GM21619 (cell line): ENCODE data around the gene GHDC.

Experiments used
- ATAC-seq: cut with Tn5 transposase; IDR thresholded peaks from one replicate; pipeline ENCODE4 v1.9.1; 2021; ENCODE audit not compliant: unreplicated experiment

GHDC gene

DNA sequence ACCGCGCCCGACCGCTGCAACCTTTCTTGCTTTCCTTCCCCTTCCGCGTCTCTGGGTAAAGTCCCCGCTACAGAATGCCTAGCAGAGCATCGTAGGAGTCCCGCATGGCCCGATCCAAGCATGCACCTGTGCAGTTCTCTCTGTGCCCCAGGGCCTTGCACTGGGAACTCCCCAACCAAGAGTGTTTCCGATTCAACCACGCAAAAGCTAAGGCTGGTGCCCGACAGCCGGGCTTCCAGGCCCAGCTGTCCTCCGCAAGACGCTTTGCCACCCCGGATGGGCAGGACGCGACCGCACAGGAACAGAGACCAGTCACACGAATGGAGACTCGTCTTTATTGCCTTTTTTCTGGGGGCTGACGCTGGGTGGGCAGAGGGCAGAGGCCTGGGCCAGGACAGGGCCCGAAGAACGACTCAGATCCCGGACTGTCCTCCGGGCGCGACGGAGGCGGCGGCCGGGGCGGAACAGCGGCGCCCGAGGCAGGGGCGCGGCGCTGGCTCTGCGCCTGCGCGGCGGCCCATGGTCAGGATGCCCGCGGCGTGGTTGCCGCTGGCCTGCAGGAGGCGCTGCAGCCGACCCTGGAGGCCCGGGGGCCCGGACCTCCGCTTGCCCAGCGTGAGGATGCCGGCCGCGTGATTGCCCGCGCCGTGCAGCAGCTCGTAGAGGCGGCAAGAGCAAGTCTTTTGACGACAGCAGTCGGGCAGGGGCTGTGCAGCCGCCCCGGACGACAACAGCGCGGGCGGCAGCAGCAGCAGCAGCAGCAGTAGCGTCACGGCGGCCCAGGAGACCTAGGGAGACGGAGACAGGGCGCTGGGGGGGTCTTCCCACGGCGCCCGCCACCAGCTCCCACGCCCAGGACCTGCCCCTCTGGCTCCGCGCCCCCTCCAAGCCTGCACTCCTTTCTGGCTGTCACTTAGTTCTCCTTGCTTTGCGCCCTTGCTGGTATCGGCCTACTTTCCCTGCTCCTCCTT lies 10.3 kb downstream of the GHDC start:
- peak; percentile 60 for ATAC-seq

DNA sequence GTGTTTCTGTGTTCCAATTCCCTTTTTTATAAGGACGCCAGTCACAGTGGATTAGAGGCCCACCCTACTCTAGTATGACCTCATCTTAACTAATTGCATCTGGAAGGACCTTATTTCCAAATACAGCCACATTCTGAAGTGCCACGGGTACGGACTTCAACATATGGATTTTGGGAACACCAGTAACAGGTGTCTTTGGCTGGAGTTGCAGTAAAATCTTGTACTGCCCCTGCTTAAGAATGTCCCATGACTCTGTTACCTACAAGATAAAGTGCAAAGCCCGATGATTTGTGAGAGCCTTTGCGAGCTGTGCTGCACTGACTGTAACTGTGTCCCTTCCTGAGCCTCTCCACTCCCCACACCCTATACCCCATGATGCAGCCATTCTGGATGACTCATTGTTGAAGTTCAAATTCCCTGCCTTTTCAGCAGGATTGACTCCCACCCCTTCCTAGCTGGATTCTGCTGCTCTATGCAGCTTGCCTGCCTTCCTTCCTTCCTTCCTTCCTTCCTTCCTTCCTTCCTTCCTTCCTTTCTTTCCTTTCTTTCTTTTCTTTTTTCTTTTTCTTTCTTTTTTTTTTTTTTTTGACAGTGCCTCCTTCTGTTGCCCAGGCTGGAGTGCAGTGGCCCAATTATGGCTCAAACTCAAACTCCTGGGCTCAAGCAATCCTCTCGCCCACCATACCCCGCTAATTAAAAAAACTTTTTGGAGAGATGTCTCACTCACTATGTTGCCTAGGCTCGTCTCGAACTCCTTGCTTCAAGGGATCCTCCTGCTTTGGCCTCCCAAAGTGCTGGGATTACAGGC lies 11.2 kb downstream of the GHDC start:
- no peak for ATAC-seq

DNA sequence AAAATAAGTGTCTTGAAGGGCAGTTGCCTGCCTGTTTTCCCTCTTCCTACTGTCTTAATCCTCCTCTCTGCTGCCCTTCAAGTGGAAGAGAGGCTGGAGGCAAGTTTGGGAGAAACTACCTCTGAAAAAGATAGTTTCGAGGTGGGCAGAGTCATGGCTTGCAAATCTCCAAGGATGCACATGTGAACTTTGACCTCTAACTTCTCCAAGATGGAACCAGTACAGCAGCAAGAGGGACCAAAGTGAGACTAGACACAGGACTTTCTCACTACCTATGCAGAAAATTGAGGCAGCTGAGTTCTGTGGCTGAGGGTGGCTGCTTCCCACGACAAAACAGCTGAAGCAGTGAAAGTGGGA lies 12.5 kb downstream of the GHDC start:
- no peak for ATAC-seq

DNA sequence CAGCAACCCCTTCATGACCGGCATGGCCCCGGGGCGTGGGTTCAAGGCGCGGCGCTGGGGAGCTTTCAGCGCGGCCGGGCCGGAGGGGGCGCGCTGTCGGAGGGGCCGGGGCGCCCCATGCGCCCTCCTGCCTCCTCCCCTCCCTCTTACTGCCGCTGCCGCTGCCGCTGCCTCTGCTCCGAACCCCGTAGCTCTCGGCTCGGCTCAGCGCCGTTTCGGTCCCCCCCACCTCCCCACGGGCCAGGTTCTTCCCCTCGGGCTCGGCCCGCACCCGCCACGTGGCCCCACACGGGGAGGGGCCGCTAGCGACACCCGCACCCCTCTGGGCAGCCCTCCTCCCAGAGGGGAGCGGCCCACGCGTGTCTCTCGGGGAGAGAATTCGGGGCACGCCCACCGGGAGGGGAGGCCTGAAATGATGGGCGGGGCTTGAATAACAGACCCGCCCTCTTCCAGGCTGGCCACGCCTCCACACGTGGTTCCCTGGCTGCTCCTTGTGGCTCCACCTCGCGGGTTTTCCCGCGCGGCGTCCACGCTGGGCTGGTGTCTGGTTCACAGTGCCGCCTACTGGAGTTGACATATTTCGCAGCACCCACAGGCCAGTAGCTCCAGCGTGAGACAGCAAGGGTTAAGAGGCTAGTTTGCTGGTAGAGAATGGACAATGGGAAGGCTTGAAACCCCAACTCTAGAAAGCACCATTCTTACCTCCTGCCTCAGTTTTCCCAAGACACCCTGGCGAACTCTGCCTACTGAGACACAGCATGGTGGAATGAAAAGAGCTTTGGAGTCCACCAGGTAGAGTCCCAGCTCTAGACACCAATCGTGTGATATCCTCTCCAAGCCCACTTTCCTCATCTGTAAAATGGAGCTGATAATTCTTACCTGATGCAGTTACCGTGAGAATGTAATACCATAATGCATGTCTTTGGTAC lies 13.1 kb downstream of the GHDC start, which contains the start of gene KCNH4:
TSS of gene KCNH4 (minus strand) at position 221 of the 929 bp plus-strand sequence. CDS start at position 24, 197 bp downstream.
- ATAC-seq = no peak

DNA sequence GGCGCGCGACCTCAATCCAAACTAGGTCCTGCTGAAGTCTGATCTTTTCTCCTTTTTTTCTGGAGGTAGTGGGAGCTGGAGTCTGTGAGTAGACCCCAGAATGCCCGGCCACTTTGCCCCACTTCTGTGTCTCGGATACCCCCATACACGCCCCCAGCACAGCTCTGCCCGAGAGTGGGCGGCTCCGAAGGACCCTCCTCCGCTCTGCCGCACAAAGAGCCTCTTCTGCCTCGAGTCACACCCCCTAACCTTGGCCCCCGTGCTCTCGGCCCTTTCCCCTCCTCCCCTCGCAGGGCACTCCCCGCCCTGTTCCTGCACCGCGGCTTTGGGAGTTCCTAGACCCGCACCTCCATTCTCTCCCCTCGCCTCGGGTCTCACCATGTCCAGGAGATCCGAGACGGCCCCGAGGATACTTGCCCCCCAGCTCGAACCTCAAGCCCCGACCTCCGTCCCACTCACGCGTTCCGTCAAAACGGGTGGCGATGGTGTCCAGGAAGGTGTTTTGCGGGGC lies 13.8 kb downstream of the GHDC start:
- ATAC-seq = no peak

DNA sequence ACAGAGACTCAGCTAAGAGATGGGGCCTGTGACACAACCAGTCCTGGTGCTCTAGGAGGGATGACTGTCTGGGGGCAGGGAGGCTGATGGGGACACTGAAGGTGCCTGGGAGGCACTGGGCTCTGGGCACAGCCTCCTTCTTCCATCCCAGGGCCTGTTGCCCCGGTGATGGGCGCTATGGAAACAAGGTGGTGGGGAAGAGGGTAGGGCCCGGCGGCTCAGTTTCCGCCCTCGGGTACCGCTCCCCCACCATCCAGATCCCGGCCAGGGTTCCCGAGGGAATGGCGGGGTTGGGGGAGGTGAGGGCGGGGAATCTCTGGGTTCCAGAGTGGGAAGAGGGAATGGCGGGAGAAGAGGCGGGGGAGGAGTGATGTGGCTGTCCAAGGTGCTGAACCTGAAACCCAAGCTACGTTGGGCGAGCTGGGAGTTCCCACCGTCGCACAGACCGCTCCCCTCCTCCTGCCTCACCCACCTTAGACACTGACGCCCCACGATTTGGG lies 14.3 kb downstream of the GHDC start:
- no peak for ATAC-seq

DNA sequence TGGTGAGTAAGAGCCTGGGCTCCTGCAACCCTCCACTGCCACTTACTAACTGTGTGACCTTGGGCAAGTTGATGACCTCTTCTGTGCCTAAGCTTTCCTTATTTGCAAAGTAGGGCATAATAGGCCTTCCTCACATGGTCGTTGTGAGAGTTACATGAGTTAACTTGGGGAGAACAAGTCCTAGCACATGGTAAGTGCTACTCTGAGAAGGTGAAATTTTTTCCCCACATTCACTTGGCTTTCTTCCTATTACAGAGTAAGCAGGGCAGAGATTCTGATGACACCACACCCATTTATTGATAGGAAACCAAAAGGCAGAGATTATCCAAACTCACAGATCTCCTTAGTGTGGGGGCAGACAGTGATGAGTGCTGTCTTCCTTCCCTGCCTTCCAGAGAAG lies 15.0 kb downstream of the GHDC start:
- no peak for ATAC-seq

DNA sequence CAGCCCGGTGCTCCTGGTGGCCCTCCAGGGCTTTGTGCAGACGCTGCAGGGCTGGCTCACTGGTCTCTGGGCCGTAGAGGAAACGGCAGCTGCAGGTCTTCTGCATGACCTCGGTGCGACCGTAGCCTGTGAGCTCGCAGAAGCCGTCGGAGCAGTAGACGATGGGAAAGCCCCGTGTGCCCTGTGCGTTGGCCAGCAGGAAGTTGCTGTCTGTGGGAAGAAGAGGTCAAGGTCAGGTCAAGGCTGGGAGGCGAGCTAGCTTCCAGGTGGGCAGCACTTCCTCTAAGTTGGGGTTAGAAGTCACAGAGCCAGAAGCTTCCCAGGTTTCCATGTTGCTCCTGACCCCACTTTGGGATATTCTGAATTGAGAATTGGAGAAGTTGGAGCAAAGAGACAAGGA lies 15.5 kb downstream of the GHDC start:
- ATAC-seq = no peak

DNA sequence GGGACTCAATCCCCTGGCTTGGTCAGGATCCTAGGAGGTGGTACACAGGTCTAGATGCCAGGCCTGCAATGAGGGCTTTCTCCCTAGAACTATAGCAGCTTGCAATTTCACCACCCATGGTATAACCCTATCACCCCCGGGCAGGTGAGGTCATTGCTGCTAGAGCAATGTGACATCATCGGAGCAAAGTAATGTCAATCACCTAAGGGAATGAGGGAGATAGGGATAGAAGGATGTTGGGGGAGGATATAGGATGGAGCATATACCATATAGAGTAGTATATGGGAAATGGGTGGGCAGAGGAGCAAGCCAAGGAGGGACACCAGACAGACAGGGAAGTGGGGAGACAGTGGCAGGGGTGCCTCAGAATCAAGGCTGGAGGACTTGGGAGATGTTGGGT lies 16.6 kb downstream of the GHDC start:
- no peak for ATAC-seq

DNA sequence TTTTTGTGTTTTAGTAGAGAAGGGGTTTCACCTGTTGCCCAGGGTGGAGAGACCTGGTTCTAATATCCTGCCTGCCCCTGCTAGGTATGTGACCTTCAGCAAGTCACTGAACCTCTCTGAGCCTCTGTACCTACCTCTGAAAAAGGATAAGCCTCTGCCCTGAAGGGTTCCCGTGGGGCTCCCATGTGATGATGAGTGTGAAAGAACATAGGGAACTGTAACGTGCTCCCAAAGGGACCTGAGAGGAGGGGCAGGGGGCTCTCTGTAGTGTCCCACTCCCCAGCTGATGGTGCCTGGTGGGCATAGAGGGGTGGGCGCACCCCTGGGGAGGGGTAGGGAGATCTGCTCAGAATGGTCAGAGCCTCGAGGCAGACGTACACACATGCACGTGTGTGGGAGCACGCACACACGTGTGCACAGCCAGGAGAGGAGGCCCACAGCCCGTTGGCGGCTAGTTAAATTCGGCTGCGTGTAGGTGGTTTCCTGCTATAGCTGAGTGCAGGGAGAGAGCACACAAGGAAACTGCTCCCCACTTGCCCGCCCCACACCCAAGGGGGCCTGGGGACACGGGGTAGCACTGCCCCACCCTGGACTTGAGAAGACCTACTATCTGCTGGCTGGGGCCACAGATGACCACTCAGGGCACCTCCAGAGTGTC lies 20.0 kb downstream of the GHDC start:
- ATAC-seq = no peak

DNA sequence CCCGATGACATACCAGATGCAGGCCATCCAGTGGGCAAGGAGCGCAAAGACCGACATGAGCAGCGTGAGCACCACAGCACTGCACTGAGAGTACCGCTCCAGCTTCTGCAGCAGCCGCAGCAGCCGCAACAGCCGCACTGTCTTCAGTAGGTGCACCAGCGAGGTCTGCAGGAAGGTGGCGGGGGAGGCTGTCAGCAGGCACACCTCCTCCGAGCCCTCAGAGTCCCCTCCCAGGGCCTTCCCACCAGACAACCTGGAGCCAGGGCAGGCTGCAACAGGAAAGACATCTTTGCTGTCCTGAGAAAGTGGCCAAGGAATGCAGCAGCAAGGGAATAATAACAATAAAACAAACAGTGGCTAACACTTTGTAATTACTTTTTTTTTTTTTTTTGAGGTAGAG lies 22.5 kb downstream of the GHDC start:
- no peak for ATAC-seq

DNA sequence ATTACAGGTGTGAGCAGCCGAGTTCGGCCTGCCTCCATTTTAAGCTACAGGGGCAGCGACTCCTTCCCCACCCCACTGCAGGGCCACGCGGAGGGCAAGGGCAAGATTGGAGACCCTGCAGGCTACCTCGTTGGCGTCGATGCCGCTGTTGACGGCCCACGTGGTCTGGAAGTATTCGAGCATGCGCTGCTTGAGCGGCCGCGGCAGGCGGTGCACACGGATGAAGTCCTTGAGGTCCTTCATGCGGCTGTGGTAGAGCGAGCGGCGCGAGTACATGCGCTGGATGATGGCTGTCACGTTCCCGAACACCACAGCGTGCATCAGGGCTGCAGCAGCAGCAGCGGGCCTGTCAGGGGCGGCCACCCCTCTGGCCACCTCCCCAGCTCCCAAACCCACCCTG lies 24.9 kb downstream of the GHDC start:
- no peak for ATAC-seq

DNA sequence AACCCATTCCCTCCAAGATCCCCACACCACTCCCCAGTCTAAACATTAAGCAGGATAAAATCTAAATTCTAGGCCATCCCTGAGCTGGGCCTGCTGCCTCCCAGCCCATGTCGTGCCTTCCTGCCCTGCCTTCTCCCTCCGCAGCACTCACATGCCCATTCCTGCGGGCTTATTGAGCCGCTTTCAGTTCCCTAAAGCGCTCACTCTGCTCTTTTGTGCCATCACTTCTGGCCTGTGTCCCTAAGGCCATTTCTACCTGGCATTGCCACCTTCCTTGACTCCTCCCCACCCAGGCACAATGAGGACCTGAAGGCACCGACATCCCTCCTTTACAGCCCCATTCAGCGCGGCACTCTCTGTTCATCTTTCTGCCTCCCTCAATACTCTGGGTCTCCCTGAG lies 26.5 kb downstream of the GHDC start:
- ATAC-seq = no peak

DNA sequence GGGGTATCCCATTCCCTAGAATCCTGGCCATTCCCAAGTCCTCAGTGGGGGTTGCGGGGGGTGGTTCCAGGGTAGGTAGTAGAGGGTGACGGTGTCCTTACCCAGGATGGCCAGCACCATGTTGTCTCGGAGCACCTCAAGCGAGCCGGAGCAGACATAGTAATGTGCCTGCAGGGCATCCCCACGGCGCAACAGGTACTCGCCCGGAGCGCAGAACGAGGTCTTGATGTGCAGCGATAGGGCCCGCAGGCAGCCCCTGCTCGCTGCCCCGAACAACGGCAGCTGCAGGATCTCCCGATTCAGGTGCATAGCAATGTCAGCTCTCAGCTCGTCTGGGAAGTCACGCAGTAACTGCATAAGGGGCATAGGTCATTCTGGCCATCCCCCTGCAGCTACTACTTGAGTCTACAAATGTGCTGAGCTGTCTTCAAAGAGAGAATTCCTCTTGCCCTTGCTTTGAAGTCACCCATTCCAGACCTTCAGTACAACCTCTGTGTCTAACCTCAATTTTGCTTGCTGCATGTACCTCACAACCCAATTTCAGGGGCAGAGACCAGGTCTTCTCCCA lies 28.0 kb downstream of the GHDC start:
- ATAC-seq = no peak

DNA sequence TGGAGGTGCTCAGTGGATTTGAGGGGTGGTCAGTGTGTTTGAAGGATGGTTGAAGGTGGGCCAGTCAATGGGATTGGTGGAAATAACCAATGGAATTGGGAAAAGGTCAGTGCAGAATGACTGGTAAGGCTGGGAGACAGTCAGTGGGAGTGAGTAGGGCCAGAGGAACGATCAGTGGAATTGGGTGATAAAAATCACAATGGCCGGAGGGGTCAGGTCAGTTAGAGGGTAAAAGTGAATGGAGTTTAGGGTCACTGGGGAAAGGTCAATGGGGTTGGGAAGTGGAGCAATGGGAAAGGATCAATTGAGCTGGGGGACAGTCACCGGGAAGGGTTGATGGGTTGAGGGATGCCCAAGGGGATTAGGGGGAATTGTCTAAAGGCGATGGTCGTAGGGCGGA lies 28.5 kb downstream of the GHDC start:
- no peak for ATAC-seq

DNA sequence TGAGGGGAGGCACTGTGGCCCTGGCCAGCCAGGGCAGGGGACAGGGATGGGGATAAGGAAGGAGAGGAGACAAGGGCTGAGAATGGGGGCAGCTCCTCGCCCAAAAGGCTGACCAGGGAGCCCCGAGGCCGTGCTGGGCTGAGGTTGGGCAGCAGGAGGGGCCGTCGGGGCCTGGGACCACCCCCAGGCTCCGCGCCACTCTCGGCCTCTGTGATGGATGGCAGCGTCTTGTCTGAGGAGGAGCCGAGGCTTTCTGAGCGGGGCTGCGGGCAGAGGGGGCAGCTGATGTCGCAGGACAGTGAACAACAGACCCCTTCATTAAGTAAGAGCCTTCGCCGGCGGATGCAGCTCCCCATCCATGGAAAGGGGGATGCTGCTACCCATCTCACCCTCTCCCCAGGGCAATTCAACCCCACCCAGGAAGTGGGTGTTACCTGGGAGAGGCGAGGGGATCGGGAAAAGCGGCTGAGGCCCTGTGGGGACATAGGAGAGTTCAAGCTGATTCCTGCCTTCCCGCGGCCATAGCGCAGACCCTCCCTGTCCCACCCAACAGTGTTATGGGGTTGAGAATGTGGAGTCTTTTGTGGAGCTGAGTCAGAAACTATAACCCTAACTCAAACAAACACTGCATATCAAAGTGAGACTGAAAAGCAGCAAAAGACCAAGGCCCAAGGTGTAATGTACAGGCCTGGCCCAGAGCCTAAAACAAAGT lies 30.4 kb downstream of the GHDC start:
- no peak for ATAC-seq

DNA sequence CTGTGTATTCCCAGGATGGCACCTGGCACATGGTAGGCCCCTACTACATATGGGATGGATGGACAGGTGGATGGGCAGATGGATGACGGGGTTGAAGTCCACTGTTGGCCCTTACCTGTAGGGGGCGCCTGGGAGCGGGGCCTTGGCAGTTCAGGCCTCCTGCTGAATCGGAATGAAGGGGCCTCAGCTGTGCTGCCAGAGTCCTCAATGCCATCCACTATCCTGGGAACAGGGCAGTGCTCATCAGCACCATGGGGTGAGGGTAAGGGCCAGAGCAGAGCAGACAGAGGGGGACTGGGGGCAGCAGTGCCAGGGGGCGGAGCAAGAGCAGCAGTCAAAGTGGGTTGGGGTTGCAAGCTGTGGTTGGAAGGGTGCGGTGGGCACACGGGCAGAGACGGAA lies 31.2 kb downstream of the GHDC start:
- ATAC-seq = no peak

DNA sequence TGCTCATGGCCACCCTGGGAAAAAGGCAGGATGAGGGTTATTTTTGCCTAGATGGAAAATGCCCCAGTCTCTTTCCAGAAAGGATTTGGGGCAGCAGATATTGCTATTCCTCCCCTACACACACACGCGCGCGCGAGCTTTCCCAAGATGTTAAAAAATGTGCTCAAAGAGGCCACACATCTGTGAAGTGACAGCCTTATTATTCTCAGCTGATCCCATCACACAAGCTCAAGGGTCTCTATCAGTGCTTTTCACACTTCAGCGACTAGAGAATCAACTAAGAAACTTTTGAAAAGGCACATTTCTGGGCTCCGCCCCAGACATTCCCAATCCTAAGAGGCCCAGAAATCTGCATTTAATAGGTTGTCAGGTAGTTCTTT lies 33.8 kb downstream of the GHDC start:
- ATAC-seq = no peak
